Activated CD4-positive, alpha-beta T cell treated with anti-CD3 and anti-CD28 coated beads, Interleukin-2, amount 50 U/mL, for 48 hours (primary cell): ENCODE data around the gene DPYD.

Experiments
- DNase-seq, 2 experiments: peaks; one replicate each; pipeline ENCODE4 v3.0.0-alpha.2; 2020

The DPYD gene

DNA sequence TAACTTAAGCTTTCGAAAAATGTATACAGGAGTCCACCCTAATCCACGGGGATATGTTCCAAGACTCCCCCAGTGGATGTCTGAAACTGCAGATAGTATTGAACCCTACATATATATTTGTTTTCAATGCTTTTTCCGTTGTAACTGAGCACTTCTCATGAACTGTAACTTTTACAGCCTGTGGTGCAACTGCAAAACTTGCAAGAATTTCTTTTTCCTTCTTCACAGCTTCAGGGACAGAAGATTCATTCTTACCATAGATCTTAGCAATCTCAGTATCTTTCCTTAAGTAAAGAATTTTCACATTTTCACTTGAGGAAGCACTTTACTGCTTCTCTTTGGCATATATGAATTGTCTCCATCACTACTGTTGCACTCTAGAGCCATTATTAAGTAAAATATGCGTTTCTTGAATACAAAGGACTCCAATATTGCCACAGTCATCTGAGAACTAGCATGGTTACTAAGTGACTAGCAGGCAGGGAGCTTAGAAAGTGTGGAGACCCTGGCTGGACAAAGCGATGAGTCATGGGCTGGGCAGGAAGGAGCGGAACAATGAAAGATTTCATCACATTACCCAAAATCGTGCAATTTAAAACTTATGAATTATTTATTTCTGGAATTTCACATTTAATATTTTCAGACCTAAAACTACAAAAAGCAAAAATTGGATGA, 14.1 kb downstream of the DPYD start:
- no peak for DNase-seq

DNA sequence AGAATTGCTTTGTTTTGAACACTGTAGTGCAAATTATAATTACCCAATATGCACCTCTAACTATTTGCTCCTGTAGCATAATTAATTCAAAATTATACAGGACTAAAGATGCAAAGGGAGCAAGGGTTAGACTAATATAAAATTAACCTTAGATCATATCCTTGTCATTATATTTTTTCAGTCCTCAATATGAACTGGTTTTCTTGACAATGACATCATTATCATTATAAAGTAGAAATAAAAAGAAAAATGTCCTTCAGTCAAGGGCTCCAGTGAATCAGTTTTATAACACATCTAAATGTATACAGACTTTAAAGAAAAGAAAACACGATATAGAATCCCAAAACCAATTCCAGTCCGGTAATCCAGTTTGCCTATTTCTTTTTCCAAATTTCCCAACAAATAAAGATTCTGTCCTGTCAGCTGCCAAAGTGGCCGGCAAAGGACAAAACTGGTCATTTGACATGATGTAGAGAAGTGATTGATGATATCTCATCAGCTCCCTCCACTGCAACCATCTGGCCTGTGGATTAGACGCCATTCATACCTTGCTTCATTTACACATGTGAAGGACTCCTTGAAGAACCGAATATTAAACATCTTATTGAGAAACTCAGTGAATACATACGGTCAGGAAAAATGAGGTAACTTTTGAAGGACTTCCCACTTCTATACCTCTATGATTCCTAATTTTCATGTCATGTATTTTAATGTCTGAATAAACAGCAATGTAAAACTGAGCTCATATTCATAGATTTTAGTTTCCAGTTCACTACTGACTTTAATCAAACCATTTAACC, 15.5 kb downstream of the DPYD start:
- DNase-seq, result no peak

DNA sequence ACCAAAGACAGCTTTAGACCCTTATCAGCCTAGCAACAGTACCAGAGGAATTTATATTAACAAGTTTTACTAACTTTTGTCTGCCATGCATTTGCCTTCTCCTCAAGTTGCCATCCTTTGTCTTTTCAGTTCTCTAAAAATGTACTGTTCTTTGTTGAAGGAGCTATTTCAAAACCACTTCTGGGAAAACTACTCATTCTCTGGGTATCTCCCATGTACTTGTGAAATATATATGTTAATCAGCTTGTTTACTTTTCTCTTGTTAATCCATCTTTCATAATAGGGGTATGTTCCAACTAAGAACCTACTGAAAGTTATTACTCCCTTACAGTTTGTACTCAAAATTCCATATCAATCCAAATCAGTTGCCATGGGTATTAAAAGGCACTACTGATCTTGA, 16.3 kb downstream of the DPYD start:
- DNase-seq, result no peak

DNA sequence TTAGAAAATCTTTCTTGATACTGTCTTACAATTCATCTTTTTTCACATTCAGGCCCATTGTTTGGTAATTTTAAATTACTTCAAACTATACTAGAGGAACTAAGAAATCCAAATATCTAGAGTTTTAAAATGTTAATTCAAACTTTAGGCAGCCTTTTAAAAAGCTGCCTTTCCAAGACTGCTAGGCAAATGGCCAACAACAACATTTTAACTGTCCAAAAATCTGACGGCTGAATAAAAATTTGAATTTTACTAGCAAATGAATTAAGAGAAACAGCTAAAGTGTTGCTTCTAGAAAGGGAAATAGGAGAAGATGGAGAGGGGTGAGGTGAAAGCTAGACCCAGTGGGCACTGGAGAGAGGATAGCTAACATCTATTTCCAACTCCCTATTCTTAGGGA, 17.2 kb downstream of the DPYD start:
- no peak for DNase-seq

DNA sequence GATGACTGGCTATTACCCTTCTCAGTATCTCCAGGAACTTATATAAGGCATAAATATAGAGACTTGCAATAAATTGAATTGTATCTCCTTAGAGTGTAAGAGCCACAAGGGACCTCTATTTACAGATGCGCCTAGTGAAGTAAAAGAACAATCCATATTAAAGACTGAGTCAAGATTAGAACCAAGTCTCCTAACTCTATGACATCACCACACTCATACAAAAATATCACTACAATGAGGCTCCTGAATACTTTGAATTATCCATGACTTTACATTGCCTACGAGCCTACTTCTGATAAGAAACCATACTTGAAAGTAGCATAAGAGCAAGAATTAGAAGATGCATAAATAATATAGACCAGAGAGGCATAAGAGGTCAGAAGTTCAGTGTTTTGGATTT, 18.8 kb downstream of the DPYD start:
- DNase-seq, result no peak

DNA sequence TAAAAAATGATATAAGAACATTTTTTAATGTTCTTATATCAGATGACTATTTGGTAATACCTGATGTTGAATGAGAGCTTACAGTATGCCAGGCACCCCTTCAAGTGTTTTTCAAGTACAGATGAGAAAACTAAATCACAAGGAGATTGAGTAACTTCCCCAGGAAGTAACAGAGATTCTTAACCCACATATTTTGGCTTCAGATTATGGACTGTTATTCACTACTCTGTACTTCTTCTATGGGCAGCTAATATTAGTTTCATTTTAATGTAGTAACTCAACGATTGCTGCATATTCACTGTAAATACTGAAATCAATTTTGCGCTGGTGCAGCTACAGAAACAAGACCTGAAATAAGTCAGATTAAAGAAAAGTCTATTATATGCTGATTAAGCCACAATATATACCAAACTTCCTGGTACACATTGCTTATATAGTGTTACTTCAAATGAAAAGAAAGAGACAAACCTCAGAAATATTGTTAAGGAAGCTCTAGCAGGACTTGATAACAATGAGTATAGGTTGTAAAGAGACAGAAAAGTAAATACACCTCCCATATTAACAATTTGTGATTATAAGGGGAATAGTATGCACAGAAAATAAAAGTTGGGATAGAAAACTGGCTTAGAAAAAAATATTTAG, 19.7 kb downstream of the DPYD start:
- DNase-seq, result no peak

DNA sequence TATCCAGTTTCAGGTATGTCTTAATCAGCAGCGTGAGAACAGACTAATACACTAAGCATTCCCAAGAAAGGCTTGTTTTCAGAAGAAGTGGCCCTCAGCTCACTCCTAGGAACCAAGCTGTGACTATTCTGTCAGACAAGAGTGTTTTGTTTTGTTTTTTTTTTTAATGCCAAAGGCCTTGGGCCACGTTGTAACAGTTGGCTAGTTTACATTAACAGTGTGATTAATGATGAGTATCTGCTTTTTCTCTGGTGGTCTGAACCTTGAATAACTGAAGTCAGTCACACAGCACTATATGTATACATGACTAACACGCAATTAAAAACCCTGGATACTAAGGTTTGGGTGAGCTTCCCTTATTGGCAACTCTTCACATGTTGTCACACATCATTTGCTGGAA, 21.9 kb downstream of the DPYD start:
- no peak for DNase-seq

DNA sequence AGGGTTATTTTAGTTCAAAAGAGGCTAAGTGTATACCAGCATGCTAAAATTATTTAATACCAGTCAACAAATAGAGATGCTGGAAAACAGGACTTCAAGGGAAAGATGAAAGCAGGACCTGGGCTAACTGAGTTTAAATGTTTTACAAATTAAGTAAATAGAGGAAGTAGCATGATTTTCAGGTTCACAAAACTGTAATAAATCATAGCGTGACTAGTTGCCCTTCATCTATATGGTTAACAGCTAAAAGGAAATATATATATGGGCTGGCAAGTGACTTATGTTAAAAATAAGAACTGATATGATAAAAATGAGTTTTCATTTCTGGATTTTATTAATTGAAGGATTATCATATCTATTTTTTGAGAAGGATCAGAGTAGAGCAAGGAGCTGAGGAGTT, 25.6 kb downstream of the DPYD start:
- DNase-seq, result no peak

DNA sequence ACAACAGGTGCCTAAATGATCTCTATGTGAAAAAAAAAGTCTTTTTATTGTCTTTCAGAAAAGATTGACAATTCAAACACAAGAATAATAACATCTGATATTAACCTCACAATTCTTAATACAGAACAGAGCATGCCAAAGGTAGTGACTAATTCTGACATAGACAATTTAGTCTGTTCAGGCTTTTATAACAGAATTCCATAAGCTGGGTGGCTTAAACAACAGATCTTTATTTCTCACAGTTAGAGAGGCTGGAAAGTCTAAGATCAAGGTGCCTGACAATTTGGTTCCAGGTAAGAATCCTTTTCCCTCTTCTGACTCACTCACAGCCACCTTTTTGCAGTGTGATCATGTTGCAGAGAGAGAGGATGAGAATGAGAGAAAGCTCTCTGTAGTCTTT, 27.0 kb downstream of the DPYD start:
- no peak for DNase-seq

DNA sequence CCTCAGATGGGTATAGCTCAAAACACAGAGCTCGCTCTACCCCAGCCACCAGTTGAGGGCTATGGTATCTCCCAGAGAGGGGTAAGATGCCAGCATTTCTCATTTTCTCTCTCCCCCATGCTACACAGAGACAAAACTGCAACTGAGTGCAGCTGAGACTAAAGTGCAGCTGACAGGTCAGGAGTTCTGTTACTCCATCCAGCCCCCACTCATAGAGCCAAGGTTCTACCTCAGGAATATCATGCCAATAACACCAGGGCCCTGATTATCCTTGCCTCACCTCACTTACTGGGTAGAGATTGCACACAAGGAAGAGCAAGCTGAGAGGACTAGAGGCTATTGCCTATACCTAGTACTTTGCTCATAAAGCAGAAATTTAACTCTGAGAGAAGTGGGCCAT, 34.6 kb downstream of the DPYD start:
- no peak for DNase-seq

DNA sequence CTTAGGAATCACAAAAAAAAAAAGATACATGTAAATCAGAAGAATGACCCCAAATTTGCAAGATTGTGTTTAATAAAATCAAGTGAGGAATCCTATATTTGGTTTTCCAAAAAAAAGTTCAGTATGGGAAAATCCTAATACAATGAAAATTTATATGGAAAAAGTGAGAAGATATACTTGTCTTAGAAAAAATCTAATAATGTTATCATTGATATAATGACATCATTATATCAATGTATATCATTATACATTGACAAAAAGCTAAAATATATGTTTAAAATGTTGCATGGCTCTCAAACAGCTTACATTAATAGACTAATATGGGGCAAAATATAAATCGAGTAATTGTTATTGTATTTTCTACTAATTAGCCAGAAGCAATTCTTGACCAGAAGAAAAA, 37.0 kb downstream of the DPYD start:
- no peak for DNase-seq

DNA sequence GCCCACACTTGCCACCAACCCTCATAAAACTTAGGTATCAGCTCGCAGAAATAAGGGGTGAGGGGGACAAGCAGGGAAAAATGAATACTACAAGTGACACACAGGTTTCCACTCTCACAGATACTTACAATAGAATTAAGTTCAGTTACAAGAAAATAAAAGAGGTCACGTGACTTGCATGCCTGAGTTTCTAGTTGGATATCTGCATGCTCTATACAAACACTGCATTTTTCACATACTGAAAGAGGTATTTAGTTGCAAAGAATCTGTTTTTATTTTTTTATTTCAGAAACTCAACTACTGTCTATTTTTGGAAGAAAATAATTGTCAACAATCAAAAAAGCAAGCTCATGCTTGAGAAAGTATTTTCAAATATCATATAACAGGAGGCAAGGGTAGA, 43.5 kb downstream of the DPYD start:
- no peak for DNase-seq

DNA sequence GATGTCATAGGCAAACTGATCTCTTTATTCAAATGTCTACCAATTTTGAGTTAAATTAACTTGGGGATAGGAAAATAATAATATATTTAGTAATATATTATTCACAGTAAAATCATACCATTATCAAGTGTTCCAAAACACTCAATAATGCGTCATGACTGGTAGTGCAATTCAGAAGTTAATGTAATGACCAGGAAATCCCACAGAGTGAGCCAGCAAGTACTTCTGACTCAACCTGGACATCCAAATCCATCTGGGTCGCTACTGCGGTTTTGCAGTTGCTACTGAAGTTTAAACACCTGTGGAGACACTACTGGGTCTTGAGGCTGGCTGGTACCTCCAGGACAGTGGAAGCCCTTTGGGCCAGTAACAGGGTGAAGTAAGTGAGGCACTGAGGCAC, 44.8 kb downstream of the DPYD start:
- no peak for DNase-seq

DNA sequence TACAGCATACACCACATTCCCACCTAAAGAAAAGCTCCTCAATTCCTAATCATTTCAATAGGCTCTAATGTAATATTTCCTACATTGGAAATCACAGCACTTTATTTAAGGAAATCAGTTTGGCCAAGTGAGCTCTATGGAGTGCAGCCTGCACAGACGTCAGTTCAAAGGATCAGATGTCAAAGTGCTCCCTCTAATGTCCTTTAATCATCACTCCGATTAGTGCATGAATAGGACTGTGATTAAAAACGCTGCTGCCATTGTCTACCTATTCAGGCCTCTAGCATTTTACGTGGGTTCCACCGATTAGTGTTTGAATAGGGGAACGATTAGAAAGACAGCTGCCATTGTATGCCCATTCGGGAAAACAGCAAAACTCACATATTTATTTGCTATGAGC, 50.2 kb downstream of the DPYD start:
- DNase-seq, result no peak

DNA sequence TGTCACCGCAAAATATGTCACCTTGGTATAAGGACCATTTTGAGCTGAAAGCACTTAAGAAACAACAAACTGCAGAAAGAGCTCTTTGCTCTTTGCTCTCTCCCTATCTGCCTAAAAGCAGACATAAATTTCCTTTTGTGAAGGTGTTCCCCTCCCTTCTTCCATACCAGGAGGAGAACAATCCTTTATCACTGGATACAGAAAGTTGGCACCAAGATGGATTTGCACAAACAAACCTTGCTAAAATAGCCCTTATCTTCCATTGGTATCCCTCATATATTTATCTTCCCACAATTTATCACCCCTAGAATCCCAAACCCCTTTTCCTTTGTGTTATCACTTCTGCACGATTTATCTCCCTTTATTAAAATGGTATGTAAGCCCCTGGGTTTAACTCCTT, 51.4 kb downstream of the DPYD start:
- DNase-seq, result no peak

DNA sequence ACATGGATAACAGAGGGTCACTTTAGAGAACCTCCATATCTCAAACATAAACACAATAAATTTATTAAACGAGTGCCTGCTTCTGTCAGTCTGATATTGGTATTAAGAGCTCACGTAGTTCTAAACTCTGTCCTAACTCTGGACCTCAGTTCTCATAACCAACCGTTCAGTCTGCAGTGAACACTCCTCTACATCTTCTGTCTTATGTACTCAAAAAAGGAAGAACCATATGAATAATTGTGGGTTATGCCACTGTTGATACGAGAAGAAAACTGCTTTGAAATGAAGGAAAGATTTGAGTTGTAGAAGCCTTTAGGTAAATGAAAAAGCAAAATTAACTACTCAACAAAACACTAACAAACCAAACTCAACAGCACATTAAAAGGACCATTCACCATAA, 53.7 kb downstream of the DPYD start:
- DNase-seq, result no peak

DNA sequence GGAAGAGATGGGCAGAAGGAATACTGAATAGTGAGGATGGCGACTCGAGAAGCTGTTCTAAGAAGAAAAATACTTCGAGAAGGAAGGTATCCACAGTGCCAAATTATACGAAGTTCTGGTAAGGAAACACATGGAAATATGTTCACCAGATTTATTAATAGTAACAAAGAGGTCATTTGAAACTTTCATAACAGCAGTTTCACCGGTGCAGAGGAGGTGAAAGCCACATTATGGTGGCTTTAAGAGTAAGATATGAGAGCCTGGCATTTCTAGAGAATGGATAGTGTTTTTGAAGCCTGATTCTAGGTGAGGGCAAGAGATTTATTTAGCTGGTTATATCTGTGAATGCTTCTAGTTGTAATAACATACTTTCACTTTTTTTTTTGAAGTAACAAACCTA, 56.2 kb downstream of the DPYD start:
- DNase-seq, result no peak

DNA sequence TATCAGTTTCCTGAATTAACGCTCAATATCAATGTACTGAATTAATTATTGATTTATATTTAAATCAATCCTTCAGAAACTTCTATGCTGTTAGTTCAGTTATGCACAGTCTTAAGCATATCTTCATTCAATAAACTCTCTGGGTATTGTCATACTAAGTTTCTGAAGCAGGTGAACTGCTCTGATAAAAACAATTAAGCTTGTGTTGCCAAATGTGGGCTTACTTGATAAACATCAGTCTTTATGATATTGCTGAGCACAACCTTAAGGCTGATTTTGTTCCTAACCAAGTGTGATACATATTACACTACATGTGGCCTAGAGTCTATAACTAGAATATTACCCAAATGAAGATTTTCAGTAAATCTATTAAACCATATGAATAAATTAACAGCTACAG, 67.6 kb downstream of the DPYD start:
- no peak for DNase-seq

DNA sequence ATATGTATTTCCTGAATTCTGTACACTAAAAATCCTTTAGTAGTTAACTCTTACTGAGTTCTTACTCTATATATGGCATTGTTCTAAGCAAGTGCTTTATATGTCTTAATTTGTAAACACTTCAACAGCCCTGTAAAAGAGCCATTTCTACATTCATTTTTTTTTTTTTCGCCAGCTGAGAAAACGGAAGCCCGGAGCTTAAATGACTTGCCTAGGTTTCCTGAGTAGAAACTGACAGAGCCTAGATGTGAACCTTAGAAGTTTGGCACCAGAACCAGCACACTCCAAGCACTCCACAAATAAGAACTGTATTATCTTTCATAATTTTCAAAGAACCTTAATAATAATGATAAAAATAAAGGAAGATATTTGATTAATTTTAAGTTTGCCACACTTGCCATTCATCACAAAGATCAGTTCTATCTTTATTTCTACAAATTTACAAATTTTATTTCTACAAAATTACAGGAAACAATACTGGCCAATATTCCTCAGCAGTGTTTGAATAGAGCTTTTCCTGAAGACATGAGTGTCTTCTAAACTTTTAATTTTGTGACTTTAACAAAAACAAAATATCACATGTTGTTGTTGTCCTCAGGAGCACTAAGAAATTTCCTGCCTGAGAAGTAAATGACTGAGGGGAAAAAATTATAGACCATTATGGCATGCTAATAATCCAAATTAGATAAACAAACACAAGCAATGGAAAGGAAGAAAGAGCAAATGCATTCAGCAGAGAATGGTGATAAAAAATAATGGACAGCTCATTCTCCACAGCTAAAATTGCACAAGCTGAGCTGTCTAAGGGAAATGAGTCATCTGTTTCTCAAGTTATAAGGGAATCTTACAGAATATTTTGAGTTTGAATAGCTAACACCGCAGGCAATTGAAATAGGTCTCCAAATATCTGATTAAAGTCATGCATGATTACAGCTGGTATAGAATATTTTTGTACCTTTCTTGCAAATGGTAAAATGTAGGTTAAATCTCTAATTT, 71.2 kb downstream of the DPYD start:
- no peak for DNase-seq

DNA sequence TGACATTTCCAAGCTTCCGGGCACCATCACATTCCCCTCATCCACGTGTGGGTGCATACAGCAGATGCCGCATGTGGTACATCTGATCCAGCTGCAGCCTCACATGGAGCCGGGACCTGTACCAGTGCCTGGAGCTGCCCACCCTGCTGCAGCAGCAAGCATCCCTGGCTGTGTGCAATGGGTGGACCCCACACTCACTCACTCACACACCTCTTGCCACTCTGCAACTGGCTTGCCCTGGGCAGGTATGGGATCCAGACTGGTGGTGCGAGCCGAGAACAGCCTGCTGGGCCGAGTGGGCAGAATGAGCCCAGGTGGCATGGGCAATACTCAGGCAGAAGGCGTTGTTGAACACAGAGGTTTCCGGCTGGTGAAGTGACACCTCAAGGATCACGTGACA, 75.0 kb downstream of the DPYD start:
- no peak for DNase-seq

DNA sequence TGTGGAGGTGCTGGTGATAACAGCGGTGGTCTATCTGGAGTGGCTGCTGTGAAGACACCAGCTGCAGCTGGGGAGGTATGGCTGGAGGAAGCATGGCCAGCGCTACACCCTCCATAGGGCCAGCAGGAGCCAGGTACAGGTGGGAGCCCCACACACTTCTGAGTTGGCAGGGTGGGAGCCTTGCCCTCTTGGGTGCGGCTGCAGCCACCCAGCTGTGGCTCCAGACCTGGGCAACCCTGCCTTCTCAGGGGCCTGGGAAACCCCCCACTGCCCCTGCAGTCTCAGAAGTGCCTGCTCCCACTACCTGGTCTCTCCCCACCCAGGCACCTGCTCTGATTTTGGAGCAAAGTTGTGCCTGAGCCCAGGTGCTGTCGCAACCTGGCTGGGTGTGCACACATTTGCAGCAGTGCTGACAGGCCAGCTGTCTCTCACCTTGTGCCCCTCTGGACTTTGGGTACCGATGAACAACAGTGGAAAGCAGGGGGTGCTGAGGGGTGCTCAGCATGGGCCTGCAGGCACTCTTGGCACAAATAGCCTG, 76.2 kb downstream of the DPYD start:
- DNase-seq, result no peak

DNA sequence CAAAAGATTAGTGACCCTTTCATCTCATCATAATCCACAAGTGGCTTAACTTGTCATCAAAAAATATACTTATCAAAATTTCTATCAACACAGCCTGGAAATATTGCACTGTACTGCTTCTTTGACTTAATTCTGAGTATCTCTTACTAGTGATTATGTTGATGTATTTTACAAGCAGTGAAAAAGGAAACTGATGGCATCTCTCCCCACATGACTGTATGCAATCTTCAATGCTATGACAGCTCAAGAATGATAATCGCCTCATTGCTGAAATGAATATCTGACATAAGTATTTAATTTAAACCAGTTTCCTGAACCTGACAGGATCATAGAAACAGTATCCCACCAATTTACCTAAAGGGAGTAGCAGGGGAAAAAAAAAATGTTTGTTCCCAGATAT, 79.5 kb downstream of the DPYD start:
- DNase-seq, result no peak

DNA sequence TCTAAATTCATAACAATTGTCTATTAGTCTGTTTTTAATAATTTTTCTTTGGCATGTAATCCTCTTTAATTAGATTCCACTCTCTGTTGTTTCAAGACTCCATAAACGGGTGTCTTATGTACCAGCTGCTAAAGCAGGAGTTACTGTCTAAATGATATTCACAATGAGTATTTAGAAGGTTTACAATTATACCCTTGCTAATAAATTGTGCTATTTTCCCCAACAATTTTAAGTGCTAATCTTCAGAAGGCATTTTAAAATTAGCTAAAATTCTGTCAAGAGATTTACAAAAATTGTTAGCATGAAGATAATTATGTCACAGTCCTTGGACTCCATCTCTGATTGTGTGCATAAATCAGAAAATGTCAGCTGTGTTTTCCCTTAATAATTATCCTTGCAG, 83.7 kb downstream of the DPYD start:
- DNase-seq, result no peak
